ENCODE data around the gene PRKCE.

The PRKCE gene

DNA sequence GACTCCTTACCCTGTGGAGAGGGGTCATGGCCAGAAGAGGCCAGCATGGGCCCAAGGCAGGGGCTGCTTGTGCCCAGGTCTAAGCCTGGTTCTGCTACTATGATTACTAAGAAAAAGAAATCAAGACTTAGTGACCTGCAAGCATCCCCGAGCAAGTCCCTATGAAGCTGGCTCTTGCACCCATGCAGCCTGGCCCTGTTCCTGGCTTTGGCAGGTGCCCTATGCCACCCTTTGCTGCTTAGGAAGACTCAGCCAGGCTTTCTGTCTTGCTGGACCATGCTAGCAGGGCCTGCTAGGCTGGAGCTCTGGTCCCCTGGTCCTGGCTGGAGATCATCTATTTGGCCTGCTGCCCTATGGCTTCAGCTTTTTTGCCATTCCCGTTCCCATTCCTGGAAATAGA is 336.4 kb downstream of the PRKCE start:
- no peak for TF ChIP-seq CTCF (conservative IDR thresholded peaks at IDR 0.05; ENCODE audit: low read depth, low read length)
- no peak overlapping the region for H3K4me3 ChIP-seq (ENCODE audit: low read length)
- no peak for DNase-seq (ENCODE audit: low read depth)

DNA sequence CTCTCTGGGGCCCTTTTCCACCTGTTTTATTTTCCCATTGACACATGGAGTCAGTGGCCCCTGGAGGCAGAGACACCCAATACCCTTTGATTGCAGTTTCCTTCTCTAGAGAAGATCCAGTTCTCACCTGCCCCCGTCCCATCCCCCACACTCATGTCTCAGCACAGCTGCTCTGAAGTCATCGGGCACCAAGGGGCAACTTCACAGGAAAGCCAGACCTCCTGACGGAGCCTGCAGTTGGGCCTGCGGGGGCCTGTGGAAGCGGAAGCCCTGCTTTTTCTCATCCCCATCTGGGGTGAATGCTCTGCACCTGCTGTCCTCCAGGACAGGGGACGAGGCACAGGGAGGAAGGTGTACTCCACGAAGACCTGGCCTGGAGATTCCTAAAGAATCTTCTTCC is 337.4 kb downstream of the PRKCE start:
- TF ChIP-seq CTCF (conservative IDR thresholded peaks at IDR 0.05; ENCODE audit: low read depth, low read length): no peak
- DNase-seq (ENCODE audit: low read depth): no peak
- H3K4me3 ChIP-seq (ENCODE audit: low read length): no peak overlapping the region

- TF ChIP-seq CTCF (conservative IDR thresholded peaks at IDR 0.05; ENCODE audit: low read depth, low read length): no peak
- H3K4me3 ChIP-seq (ENCODE audit: low read length): no peak overlapping the region
- DNase-seq (ENCODE audit: low read depth): no peak
Measured at GRCh38 chr2:45990131-45990530, 338.7 kb downstream of the PRKCE start.

GRCh38 chr2:45992021-45992740 is 340.7 kb downstream of the PRKCE start:
- no peak overlapping the region for H3K4me3 ChIP-seq (ENCODE audit: low read length)
- DNase-seq (ENCODE audit: low read depth): peak; percentile 12
- TF ChIP-seq CTCF (conservative IDR thresholded peaks at IDR 0.05; ENCODE audit: low read depth, low read length): no peak

DNA sequence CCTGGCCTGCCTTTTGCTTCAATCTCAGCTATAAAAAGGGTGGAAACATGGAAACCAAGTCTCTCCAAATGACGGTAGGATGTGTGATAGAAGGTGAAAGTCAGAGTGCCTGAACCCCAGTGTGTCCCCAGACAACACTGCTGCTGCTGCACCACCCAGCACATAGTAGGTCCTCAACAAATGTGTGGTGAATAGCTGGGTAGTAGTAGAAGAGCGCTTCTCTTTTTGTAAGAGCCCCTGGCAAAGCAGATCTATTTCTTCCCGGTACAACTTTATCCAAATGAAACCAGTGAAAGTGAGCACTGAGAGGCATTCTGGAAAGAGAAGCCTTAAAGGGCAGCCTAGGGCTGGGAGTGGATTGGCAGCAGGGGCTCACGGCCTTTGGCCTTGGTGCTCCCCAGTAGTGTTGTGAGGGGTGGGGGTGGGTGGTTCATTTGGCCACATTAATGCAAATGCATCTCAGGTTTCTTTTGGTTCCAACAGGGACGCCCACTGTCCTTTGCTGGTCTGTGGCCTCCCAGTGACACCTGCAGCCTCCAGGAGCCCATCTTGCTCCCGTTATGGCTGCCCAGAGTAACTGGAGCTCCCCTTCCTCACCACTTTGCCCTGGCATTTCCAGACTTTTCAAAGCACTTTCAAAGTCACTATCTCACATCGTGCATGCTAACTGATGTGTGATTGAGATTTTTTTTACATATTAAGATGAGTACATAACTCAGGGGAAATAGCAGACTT is 341.4 kb downstream of the PRKCE start:
- DNase-seq (ENCODE audit: low read depth): no peak
- no peak overlapping the region for H3K4me3 ChIP-seq (ENCODE audit: low read length)
- TF ChIP-seq CTCF (conservative IDR thresholded peaks at IDR 0.05; ENCODE audit: low read depth, low read length): no peak

GRCh38 chr2:45993476-45993991 is 342.1 kb downstream of the PRKCE start:
- DNase-seq (ENCODE audit: low read depth): peak; percentile 32
- no peak overlapping the region for H3K4me3 ChIP-seq (ENCODE audit: low read length)
- TF ChIP-seq CTCF (conservative IDR thresholded peaks at IDR 0.05; ENCODE audit: low read depth, low read length): peak; percentile 83
